Limb (tissue), 2 donors: ENCODE measurements around the gene HECTD4.
"Not testable (repeated sequence)": the region's sequence is repeated elsewhere in the genome, so short reads cannot be mapped to it uniquely, and the experiment has no call there.

Experiments
- DNase-seq, 2 donors: peaks; one replicate each; pipeline ENCODE4 v3.0.0-alpha.2; 2016; ENCODE audit errors: extremely low spot score in 2 of 2

The HECTD4 gene

GRCh38 chr12:112275207-112275606, 107.0 kb downstream of the HECTD4 start:
- no peak for DNase-seq

GRCh38 chr12:112270673-112271072, 111.6 kb downstream of the HECTD4 start:
- DNase-seq = no peak

GRCh38 chr12:112266473-112266872, 115.8 kb downstream of the HECTD4 start:
- DNase-seq = no peak

GRCh38 chr12:112261559-112261958, 120.7 kb downstream of the HECTD4 start:
- DNase-seq = no peak

GRCh38 chr12:112258926-112259325, 123.3 kb downstream of the HECTD4 start:
- DNase-seq = no peak

GRCh38 chr12:112256780-112257179, 125.5 kb downstream of the HECTD4 start:
- DNase-seq = no peak

- DNase-seq = no peak
These were observed 130.0 kb downstream of the HECTD4 start for GRCh38 chr12:112252184-112252583.

- not testable (repeated sequence) for DNase-seq
These were observed 137.3 kb downstream of the HECTD4 start for GRCh38 chr12:112244902-112245301.

GRCh38 chr12:112243255-112244110, 138.7 kb downstream of the HECTD4 start:
- no peak for DNase-seq

- no peak for DNase-seq
These were observed 141.1 kb downstream of the HECTD4 start for GRCh38 chr12:112241176-112241575.

- no peak for DNase-seq
These were observed 142.3 kb downstream of the HECTD4 start for GRCh38 chr12:112239881-112240280.

GRCh38 chr12:112239020-112239419, 143.2 kb downstream of the HECTD4 start:
- no peak for DNase-seq

- no peak for DNase-seq
These were observed 143.8 kb downstream of the HECTD4 start for GRCh38 chr12:112238441-112238840.

- DNase-seq = no peak
These were observed 145.4 kb downstream of the HECTD4 start for GRCh38 chr12:112236786-112237185.

- no peak for DNase-seq
These were observed 145.8 kb downstream of the HECTD4 start for GRCh38 chr12:112236386-112236785.

- DNase-seq = no peak
These were observed 147.9 kb downstream of the HECTD4 start for GRCh38 chr12:112234303-112234702.

- no peak for DNase-seq
These were observed 149.0 kb downstream of the HECTD4 start for GRCh38 chr12:112233242-112233641.

- DNase-seq = no peak
These were observed 152.1 kb downstream of the HECTD4 start for GRCh38 chr12:112230136-112230535.

GRCh38 chr12:112226768-112227167, 155.5 kb downstream of the HECTD4 start:
- no peak for DNase-seq

- not testable (repeated sequence) for DNase-seq
These were observed 161.6 kb downstream of the HECTD4 start for GRCh38 chr12:112220628-112221027.

GRCh38 chr12:112219195-112219594, 163.0 kb downstream of the HECTD4 start:
- no peak for DNase-seq

- DNase-seq = no peak
These were observed 164.1 kb downstream of the HECTD4 start for GRCh38 chr12:112218150-112218549.

GRCh38 chr12:112217647-112218046, 164.6 kb downstream of the HECTD4 start:
- DNase-seq = no peak
